Pancreas (tissue), 10 donors: ENCODE measurements around the gene GBA2. TPM values are rescaled to one million over a fixed set of nuclear protein-coding genes. Genes with fewer than 3 reads are reported as not detected.

ENCODE experiments used
- ATAC-seq, 4 donors: fragments of 200-7000 bp; cut with Tn5 transposase; one replicate each; pipeline versions ENCODE4 v1.8.0 to v1.9.1; 2020; ENCODE audit warnings: mild to moderate bottlenecking in 4 of 4, moderate library complexity in 4 of 4
- DNase-seq, 6 donors: peaks; one replicate each; pipeline ENCODE4 v3.0.0-alpha.2; 2020
- FAIRE-seq: peaks from 2 replicates; lab custom pipeline; 2012; peaks lifted over from hg19 to GRCh38; lab: Jason Lieb, UNC
- H3K27ac ChIP-seq, 4 donors: fragments of 200-600 bp; sonication (generic); 1 replicate in 3 of 4; 2 replicates in 1 of 4; pipeline versions ENCODE4 v1.5.0 to v1.8.0; 2020
- H3K27me3 ChIP-seq, 4 donors: fragments of 200-600 bp; one replicate each; pipeline ENCODE4 v1.8.0; 2021
- H3K36me3 ChIP-seq, 3 donors: fragments of 200-600 bp; sonication (generic) in 1 of 3; one replicate each; pipeline versions ENCODE4 v1.5.0 to v1.8.0; 2020 to 2021
- H3K4me1 ChIP-seq, 3 donors: fragments of 200-600 bp; one replicate each; pipeline ENCODE4 v1.8.0; 2021
- H3K4me3 ChIP-seq, 4 donors: fragments of 200-600 bp; sonication (generic) in 2 of 4; one replicate each; pipeline versions ENCODE4 v1.5.0 to v1.8.0; 2020 to 2021
- H3K9me3 ChIP-seq, 4 donors: fragments of 200-600 bp; one replicate each; pipeline ENCODE4 v1.8.0; 2021
- WGBS, 2 donors: extraction: QIAGEN DNeasy Blood & Tissue Kit; methylation state at CpG; one replicate each; pipeline ENCODE4 v1.1.7; 2013; 5-methylcytosine and 5-hydroxymethylcytosine counted together
- intact Hi-C, 3 donors: fragments of 100-400 bp; cut with DNase I; formaldehyde crosslinking; loops; one replicate each; pipeline versions ENCODE4 v1.11.1 to v1.14.2; 2022
- polyA plus RNA-seq, 2 donors: library from polyadenylated mRNA; stranded (reverse); fragments of 200-250 nt; gene quantifications; one replicate each; pipeline ENCODE4 v1.2.3, GENCODE V29; 2013
- total RNA-seq, 6 donors: library from RNA; stranded (reverse); fragmentation: NEBNext Ultra II Directional in 4 of 6; extraction: Animal tissue kit (Norgen Biotek cat#: 25700) in 4 of 6; gene quantifications; one replicate each; pipeline versions ENCODE4 v1.2.1 to v1.2.4, GENCODE V29; 2021 to 2023
- TF ChIP-seq, protein P1 (sequence below), 4 donors: fragments of 200-600 bp; sonication (generic) in 3 of 4; IDR thresholded peaks; one replicate each; pipeline versions ENCODE4 v1.5.0 to v1.8.0; 2021; ENCODE audit warnings: antibody characterized with exemption in 4 of 4
- donor health status: healthy with polysubstance abuse.
- donor health status: DM: no; HTN: no; CAD: no; lungs with moderate emphysema.
- donor health status: DM: no; HTN: no; CAD: no.
- donor health status: control.
- donor health status: control.
- donor health status: Bipolar disorder and iron deficiency.
- donor health status: DM: yes; HTN: yes; CAD: no.
- donor health status: DM: no; HTN: no; CAD: no.
- donor health status: DM: no; HTN: no; CAD: no.
- donor health status: DM: yes; HTN: yes; CAD: no.

Gene GBA2
- total and polyA plus RNA-seq, 8 donors: 22.0 to 91.3 (median 34.4) TPM

DNA sequence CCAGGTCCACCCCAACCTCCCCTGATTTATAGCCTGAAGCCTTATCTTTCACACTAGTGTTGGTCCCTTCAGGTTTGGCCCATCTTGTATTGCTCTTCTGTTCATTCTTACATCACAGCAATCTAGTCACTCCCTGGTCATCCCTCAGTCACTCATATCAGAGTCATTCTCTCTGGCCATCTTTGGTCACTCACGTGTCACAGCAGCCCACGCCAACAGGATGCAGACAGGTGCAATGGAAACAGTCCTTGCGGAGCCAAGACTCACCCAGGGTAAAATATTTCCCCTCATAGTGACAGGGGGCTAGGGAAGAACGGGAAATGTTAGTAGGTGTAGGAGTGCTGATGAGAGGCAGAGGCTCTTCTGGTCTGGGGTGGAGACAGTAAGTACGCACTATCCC lies 4.4 kb upstream of the GBA2 start:
- ATAC-seq (no peak), DNase-seq (no peak), FAIRE-seq (no peak)
- no peak overlapping the region for H3K4me3 ChIP-seq
- H3K27me3 ChIP-seq: no peaks in the 10 kb centered on the region
- intact Hi-C loops: loop anchor here in 1 of 3 donors (10.0 kb wide), 1 partner anchor 61 kb away; the partner anchor contains the start of genes HINT2 and SPAG8
- 86 to 90% methylated on average over 5 of the region's 5 CpGs for WGBS, 2 donors
- no peak overlapping the region for H3K27ac ChIP-seq
- peaks cover 8 to 16% (median 9%) of the 10 kb centered on the region in 3 donors for H3K4me1 ChIP-seq
- no peaks in the 10 kb centered on the region for H3K9me3 ChIP-seq
- TF ChIP-seq, protein P1, sequence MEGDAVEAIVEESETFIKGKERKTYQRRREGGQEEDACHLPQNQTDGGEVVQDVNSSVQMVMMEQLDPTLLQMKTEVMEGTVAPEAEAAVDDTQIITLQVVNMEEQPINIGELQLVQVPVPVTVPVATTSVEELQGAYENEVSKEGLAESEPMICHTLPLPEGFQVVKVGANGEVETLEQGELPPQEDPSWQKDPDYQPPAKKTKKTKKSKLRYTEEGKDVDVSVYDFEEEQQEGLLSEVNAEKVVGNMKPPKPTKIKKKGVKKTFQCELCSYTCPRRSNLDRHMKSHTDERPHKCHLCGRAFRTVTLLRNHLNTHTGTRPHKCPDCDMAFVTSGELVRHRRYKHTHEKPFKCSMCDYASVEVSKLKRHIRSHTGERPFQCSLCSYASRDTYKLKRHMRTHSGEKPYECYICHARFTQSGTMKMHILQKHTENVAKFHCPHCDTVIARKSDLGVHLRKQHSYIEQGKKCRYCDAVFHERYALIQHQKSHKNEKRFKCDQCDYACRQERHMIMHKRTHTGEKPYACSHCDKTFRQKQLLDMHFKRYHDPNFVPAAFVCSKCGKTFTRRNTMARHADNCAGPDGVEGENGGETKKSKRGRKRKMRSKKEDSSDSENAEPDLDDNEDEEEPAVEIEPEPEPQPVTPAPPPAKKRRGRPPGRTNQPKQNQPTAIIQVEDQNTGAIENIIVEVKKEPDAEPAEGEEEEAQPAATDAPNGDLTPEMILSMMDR (IDR thresholded peaks at IDR 0.05): no peak
- H3K36me3 ChIP-seq: peaks cover 3 to 29% (median 10%) of the 10 kb centered on the region in 3 donors

DNA sequence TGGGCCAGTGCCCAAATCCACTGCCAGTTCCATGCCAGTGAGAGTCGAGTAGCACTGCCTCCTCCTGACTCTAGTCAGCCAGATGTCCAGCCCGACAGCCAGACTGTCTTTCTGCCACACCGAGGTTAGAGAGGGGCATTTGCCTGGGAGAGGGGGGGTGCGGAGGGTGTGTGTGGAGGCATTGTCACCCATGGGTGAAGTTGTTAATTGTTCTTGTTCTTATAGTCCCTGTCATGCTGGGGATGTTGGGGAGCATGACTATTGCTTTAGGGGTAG lies 1.2 kb upstream of the GBA2 start:
- no peaks in the 10 kb centered on the region for H3K9me3 ChIP-seq
- peak overlapping the region in 3 of 4 donors; percentile 75 to 78 (median 78) for H3K27ac ChIP-seq
- WGBS, 2 donors: 44 to 45% methylated on average over 4 of the region's 4 CpGs
- peak overlapping the region in 3 of 4 donors; percentile 68 to 89 (median 68) for H3K4me3 ChIP-seq
- peaks cover 7 to 17% (median 15%) of the 10 kb centered on the region in 3 donors for H3K4me1 ChIP-seq
- FAIRE-seq (no peak), ATAC-seq (no peak), DNase-seq (no peak)
- no peaks in the 10 kb centered on the region for H3K27me3 ChIP-seq
- TF ChIP-seq, protein P1 (IDR thresholded peaks at IDR 0.05): no peak
- intact Hi-C loops: loop anchor here in 1 of 3 donors (10.0 kb wide), 1 partner anchor 65 kb away; the partner anchor contains the start of genes HINT2 and SPAG8
- peaks cover 3 to 29% (median 10%) of the 10 kb centered on the region in 3 donors for H3K36me3 ChIP-seq

DNA sequence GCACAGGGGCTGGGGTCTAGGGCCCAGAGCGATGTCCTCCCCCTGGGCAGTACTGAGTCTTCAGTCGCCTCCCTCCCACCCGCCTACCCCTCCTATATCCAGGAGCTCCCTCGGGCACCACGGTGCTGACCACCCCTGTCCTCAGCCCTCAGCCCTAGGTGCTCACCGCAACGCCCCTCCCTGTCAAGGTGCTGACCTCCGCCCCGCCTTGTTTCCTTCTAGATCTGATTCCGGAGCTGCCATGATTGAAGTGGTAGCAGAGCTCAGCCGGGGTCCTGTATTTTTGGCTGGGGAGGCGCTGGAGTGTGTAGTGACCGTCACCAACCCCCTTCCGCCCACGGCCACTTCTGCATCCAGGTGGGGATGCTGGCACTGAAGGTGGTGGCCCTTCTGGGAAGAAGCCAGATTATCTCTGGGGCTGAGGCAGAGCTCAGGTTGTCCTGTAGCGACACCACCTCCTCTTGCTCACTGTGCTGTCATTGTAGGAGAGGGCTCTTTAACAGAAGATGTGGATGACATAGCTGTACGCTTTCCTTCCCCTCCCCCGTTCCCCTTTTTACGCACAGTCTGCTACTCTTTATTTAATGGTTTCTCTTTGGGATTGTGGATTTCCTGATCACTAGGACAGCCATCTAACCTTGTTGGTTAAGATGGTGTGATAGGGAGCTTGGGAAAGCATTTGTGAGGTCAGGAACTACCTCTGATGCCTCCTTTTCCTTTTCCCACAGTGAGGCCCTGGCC lies 657 bp upstream of the GBA2 start:
- peak; percentile 51 to 65 (median 62) for ATAC-seq
- TF ChIP-seq, protein P1 (IDR thresholded peaks at IDR 0.05): no peak
- Histone ChIP-seq H3K9me3 (no peaks in the 10 kb centered on the region), H3K4me3 (peak overlapping the region; percentile 68 to 89 (median 77)), H3K27me3 (no peaks in the 10 kb centered on the region), H3K36me3 (peaks cover 3 to 29% (median 10%) of the 10 kb centered on the region in 3 donors), H3K27ac (peak overlapping the region; percentile 75 to 78 (median 78)), H3K4me1 (peaks cover 8 to 20% (median 15%) of the 10 kb centered on the region in 3 donors)
- peak; percentile 49 to 84 (median 62) for DNase-seq
- WGBS, 2 donors: 1 to 2% methylated on average over 19 of the region's 19 CpGs
- FAIRE-seq: no peak
- intact Hi-C loops: loop anchor here in 1 of 3 donors (10.0 kb wide), 1 partner anchor 65 kb away; the partner anchor contains the start of genes HINT2 and SPAG8

DNA sequence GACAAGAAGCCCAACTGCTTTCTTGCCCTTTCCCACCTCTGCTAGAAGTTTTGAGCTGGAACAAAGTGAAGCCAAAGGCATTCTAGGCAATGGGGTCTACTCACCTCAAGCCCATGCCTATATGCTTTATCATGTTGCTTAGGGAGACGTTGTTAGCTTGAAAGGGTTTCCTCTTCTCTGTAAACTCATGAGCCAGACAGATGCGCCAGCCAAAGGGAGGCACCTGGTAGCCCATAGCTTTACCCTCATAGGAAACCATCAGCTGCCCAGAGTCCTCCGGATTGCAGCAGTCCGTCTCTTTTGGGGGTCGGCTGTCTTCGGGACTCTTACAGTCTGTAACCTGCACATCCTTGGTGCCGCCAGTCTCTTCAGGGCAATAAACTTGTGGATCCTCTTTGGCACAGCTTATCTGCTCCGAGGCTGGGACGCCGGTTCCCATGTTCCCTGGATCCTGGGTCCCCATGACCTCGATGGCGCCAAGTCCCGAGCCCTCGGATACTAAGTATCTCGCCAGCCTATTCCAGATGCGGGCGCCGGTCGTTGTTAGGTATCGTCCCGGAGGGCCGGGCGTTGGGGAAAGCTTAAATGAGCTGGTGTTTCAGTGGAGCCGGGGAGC lies 678 bp downstream of the GBA2 start:
- no peak for FAIRE-seq
- ATAC-seq: peak in 1 of 4 donors; percentile 2
- peak overlapping the region; percentile 68 to 89 (median 77) for H3K4me3 ChIP-seq
- peak overlapping the region; percentile 75 to 78 (median 78) for H3K27ac ChIP-seq
- peaks cover 8 to 20% (median 15%) of the 10 kb centered on the region in 3 donors for H3K4me1 ChIP-seq
- H3K9me3 ChIP-seq: no peaks in the 10 kb centered on the region
- no peaks in the 10 kb centered on the region for H3K27me3 ChIP-seq
- peaks cover 3 to 35% (median 8%) of the 10 kb centered on the region in 3 donors for H3K36me3 ChIP-seq
- TF ChIP-seq, protein P1 (IDR thresholded peaks at IDR 0.05): no peak
- 0 to 1% methylated on average over 24 of the region's 24 CpGs for WGBS, 2 donors
- DNase-seq: peak in 1 of 6 donors; percentile 62
- intact Hi-C loops: no loop called here
